ENCODE measurements around the gene PLCL2.

PLCL2 gene

DNA sequence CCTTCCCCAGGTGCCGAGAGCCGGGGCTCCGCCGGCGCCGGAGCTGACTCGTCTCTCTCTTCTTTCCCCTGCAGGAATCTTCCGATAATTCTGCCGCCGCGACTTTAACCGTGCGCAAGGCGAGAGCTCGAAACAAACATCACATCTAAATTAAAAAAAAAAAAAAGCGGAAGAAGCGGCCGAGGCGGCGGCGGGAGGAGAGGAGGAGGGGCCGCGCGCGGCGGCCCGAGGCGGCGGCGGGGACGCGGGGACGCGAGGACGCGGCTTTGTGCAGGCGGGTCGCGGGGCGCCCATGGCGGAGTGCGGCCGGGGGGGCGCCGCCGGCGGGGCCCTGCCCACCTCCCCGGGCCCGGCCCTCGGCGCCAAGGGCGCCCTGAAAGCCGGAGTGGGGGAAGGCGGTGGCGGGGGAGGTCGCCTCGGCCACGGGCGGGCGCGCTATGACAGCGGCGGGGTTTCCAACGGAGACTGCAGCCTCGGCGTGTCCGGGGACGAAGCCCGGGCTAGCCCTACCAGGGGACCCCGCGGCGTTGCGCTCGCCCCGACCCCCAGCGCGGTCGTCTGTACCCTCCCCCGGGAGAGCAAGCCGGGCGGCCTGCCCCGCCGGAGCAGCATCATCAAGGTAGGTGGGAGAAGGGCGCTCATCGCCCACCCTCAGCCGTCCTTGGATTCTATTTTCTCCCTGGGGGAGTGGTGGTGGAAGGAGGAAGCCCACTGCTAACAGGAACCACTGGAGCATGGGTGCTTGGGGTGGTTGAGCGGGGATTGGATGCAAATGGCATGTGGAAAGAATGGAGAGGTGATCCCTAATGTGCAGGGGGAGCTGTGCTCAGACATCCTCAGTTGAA is at the start of gene PLCL2:
Gene PLCL2, plus strand, starts transcription at position 208 of the 845 bp plus-strand sequence. Its CDS starts 85 bp downstream, at position 293.
- DNase-seq, result peak; percentile 72

GRCh38 chr3:16836505-16837237 is 48.1 kb upstream of the PLCL2 start:
- DNase-seq, result no peak

DNA sequence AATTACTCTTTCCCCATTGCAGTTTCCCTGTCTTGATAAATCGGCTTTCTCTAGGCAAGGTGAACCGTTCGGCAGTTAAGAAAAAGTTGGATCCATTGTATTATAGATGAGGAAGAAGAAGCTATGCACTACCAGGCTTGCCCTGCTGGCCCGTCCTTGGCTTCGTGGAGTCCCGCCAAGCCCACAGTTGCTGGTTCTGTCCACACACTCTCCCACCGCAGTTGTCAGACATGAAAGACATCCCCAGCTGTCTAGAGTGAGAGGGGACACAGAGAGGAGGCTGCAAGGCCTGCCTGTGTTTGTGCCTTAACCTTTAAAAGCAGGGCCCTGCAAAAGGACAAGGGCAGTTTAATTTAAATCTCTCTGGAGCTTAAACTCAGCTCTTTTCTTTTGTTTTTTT is 47.2 kb upstream of the PLCL2 start:
- no peak for DNase-seq

DNA sequence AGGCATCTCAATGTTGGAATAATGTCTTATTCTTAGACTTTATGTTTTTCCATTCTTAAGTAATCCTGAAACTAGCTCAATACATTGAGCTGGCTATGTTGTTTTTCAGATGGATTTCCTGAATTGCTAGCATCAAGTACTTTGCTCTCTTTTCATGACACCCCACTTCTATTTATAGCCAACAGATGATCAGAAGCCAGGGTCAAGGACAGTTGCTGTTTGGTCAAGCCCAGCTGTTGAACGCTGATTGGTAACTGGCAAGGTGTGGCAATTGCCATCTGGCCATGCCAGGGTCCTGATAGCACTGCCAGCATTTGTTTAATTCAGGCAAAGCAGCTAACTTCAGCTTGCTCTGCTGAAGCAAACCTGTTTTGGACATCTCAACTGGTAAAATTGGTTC is 46.2 kb upstream of the PLCL2 start:
- DNase-seq, result no peak

DNA sequence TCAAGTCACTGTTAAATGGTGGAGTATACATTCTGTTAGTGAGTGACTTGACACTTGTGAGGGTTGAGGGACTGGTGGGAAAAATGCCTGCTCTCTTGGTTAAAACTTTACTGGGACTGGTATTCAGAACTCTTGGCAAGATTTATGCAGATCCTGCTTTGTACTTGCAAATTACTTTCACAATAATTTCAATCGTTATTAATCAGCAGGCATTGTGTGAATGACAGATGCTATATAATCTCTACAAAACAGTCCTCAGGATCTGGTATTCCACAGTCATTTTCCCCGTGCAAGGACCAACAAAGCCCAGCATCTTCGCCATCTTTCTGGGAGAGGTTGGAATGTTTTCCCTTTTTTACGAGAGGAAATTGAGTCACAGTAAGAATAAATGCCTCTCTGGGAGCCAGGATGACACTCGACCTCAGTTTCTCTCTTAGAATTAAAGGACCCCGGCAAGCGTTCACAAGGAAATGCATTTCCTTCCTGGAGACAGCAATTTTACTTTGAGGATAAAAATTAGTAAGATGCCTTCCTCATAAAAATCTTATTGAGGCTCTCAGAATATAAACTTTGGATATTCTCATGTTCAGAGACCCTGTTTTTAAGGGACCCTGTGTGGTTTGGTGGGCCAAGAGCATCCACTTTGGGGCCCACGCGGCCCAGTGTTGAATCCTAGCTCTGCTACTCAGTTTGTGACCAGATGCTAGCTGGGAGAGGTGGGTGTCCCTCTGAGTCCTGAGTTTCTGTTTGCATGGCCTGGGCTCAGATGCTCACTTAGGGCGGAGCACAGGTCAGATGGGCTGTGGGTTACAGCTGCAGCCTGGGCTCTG is 45.3 kb upstream of the PLCL2 start:
- DNase-seq, result no peak

- no peak for DNase-seq
Measured at GRCh38 chr3:16840101-16840424, 44.7 kb upstream of the PLCL2 start.

- no peak for DNase-seq
Measured at GRCh38 chr3:16841041-16841753, 43.6 kb upstream of the PLCL2 start.

- peak; percentile 60 for DNase-seq
Measured at GRCh38 chr3:16841904-16842271, 42.9 kb upstream of the PLCL2 start.

GRCh38 chr3:16842272-16843270 is 42.2 kb upstream of the PLCL2 start:
- peak; percentile 76 for DNase-seq

DNA sequence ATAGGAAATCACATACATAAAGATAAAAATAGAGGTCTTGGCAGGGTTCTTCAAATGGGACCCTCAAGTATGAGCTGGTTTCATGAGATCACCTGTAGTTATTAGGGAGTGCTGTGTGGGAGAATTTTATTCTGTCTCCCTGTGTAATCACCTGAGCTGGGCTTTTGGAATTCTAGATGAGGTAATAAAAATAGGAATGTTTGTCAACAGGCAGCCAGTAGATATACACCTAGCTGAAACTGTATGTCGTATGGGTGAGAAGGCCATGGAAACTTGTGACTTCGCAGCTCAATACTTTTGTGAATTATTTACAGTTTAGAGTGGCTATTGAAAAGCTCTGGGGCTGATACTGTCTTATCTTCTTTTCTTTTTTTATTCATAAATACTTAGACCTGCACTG is 40.5 kb upstream of the PLCL2 start:
- no peak for DNase-seq

DNA sequence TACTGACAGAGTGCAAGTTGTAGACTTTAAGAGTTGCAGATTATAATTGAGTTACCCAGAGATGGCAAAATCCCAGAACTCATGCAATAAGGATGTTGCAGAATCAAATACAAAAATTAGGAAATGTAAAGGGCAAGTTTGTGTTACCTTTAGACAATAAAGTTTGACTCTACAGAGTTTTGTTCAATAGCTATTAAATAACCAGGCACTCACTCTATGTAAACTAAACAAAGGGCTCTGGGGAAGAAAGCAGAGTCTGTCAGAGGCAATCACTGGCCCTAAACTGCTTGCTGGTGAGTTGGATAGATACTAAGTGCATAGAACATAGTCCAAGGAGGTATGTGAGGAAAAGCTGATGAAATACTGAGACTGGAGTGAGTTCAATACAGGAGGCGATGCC is 40.0 kb upstream of the PLCL2 start:
- no peak for DNase-seq

- DNase-seq, result no peak
Measured at GRCh38 chr3:16846373-16847080, 38.2 kb upstream of the PLCL2 start.

DNA sequence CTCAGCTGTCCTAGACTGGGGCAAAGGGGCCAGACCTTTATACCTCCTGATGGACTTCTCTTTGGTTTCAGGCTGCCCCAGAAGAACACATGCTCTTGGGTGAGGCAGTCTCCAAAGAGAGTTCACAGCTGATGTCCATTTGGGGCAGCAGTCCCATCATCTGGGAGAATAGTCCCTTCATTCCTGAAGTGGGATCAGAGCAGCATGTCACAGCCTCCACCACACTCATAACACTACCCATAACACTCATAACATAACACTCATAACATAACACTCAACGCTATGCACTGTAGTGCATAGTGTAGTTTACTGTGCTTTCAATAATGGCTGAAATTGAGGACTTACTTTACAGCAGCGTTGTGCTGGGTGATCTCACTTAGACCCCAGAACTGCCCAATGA is 36.7 kb upstream of the PLCL2 start:
- no peak for DNase-seq

- peak; percentile 69 for DNase-seq
Measured at GRCh38 chr3:16849229-16849628, 35.5 kb upstream of the PLCL2 start.

DNA sequence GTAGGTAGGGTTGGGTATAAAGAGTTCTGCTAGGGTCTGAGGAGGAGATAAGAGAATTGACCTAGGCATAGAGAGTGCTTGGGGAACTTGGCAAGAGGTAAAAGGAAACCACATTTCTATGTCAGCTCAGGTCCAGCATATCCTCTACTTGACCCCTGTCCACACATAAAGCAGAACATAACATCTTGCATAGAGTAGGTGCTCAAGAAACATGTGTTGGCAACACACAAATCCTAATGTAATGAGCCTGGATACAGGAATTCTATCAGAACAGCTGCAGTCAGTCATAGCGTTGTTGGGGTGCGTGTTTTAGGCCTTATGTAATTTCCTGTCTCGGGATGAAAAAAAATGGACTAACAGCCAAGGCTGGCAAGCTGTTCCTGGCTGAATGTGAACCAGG is 35.0 kb upstream of the PLCL2 start:
- DNase-seq, result no peak

DNA sequence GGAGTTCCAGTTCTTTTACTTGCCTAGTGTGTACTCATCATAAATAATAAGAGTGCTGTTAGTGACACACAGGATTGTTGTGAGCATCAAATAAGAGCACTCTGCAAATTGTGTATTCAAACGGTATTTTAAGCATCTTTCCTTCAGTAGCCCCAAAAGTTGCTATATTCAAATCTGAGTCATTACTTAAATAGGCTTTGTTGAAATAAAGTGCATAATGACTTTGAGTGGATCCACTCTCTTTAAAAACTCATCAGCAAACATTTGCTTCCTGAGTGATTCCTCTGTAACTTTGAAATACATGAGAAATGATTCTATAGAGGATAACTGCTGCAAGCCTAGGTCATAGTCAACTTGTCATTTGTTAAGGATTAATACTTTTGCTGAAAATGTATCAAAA is 29.3 kb upstream of the PLCL2 start:
- DNase-seq, result no peak

DNA sequence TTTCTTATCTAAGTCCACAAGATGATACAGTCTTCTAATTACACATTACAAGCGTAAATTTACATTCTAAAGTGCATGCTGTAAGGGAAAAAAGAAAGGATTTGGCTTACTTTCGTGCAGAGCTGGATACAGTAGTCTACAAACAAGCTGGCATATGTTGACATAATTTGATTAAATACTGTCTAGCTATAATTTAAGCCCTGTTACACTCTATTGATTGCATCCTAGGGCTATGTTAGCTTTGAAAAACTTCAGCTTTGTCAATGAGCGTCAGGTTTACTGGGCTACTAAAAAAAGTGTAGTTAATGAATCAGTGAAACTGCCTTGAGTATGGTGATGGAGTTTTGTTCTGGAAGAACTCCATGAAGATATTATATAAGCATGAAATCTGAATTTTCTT is 24.5 kb upstream of the PLCL2 start:
- DNase-seq, result no peak

DNA sequence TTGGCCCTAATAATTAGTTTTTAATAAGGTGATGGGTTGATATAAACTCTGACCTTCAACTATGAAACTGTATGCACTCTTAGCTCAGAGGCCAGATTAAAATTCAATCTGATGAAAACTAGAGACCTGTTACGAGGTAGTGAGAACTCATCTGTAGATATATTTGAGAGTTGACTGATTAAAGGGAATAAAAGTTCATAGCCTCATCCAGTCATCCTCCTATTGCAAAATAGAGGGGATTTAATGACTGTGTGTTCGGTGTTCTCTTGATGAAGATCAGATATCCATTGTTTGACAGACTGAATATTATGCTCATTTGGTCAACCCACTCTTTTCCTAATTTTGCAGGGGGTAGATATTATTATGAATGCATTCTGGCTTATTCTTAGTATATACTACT is 23.3 kb upstream of the PLCL2 start:
- no peak for DNase-seq

- no peak for DNase-seq
Measured at GRCh38 chr3:16864610-16865313, 20.0 kb upstream of the PLCL2 start.

- DNase-seq, result no peak
Measured at GRCh38 chr3:16865335-16865734, 19.4 kb upstream of the PLCL2 start.

Data from stimulated activated CD8-positive, alpha-beta memory T cell treated with anti-CD3 and anti-CD28 coated beads, Interleukin-4, amount 100 ng/mL, for 48 hours (primary cell).